B cell (primary cell): ENCODE data around the gene WDR33.

Experiments
- EZH2 ChIP-seq: IDR thresholded peaks from 2 replicates; pipeline ENCODE4 v1.6.1; 2012; ENCODE audit warnings: borderline replicate concordance, low read depth, mild to moderate bottlenecking, moderate library complexity, low read length; ENCODE audit not compliant: insufficient read depth, poor library complexity, severe bottlenecking
- TF ChIP-seq, protein P1 (sequence below): fragments of 200-600 bp; IDR thresholded peaks from one replicate; pipeline ENCODE4 v1.8.0; 2022; ENCODE audit warnings: antibody characterized with exemption, mild to moderate bottlenecking

DNA sequence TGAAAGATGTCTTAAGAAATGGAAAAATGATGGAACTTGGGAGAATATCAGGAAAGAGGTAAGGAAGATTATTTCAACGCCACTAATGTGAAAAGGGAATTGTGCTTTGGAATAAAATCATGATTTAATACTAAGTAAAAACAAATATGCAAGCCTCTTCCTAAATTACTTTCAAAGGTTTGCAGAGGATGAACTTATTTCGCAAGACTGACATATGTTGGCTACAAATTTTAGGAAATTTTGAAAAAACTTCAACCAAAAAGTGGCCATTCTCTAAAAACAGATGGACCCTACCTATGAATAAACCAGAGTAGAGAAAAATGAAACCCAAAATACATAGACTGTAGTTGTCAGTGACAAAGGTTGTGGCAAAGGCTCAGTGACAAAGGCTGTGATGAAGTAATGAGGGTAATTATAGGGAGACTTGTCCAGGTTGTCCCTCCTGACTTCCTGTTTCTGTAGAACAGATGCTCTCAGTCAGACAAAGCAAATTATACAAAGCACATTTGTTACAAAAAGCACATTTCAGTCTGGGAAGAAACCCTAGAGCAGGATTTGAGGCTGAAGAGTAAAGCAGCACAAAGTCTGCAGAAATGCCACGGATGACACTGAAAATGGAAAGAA is 70.2 kb downstream of the WDR33 start:
- TF ChIP-seq, protein P1, sequence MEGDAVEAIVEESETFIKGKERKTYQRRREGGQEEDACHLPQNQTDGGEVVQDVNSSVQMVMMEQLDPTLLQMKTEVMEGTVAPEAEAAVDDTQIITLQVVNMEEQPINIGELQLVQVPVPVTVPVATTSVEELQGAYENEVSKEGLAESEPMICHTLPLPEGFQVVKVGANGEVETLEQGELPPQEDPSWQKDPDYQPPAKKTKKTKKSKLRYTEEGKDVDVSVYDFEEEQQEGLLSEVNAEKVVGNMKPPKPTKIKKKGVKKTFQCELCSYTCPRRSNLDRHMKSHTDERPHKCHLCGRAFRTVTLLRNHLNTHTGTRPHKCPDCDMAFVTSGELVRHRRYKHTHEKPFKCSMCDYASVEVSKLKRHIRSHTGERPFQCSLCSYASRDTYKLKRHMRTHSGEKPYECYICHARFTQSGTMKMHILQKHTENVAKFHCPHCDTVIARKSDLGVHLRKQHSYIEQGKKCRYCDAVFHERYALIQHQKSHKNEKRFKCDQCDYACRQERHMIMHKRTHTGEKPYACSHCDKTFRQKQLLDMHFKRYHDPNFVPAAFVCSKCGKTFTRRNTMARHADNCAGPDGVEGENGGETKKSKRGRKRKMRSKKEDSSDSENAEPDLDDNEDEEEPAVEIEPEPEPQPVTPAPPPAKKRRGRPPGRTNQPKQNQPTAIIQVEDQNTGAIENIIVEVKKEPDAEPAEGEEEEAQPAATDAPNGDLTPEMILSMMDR = no peak
- TF ChIP-seq EZH2 = no peak
